Endodermal cell (in vitro differentiated cells): Measurements from ENCODE around the gene KRTAP4-9. TPM values are rescaled to one million over a fixed set of nuclear protein-coding genes. Genes with fewer than 3 reads are reported as not detected.
"Not testable (repeated sequence)": the region's sequence is repeated elsewhere in the genome, so short reads cannot be mapped to it uniquely, and the experiment has no call there.

Experiments
- DNase-seq: peaks from one replicate; pipeline ENCODE4 v3.0.0-alpha.2; 2017
- H3K27ac ChIP-seq: 2 replicates; pipeline ENCODE4 v1.5.1; 2013; ENCODE audit warnings: mild to moderate bottlenecking, low read depth, low read length, moderate library complexity
- H3K27me3 ChIP-seq: 2 replicates; pipeline ENCODE4 v1.6.1; 2013; ENCODE audit warnings: mild to moderate bottlenecking, low read length, moderate library complexity; ENCODE audit not compliant: insufficient read depth, control insufficient read depth, poor library complexity, severe bottlenecking
- H3K36me3 ChIP-seq: 2 replicates; pipeline ENCODE4 v1.7.0; 2013; ENCODE audit warnings: mild to moderate bottlenecking, low read length, moderate library complexity; ENCODE audit not compliant: control insufficient read depth, insufficient read depth
- H3K4me1 ChIP-seq: one replicate; pipeline ENCODE4 v1.7.0; 2013; ENCODE audit warnings: low read length; ENCODE audit not compliant: control insufficient read depth, insufficient read depth
- H3K4me3 ChIP-seq: 2 replicates; pipeline ENCODE4 v1.5.1; 2013; ENCODE audit warnings: mild to moderate bottlenecking, low read length, moderate library complexity
- H3K9ac ChIP-seq: 2 replicates; pipeline ENCODE4 v1.6.1; 2013; ENCODE audit warnings: mild to moderate bottlenecking, low read length, moderate library complexity; ENCODE audit not compliant: poor library complexity, severe bottlenecking; ENCODE audit errors: extremely low read depth
- H3K9me3 ChIP-seq: 2 replicates; pipeline ENCODE4 v1.6.1; 2013; ENCODE audit warnings: mild to moderate bottlenecking, low read length, moderate library complexity; ENCODE audit not compliant: control insufficient read depth
- H3K27ac Mint-ChIP-seq: 2 replicates; pipeline ENCODE4 v1.8.0; 2020; ENCODE audit warnings: mixed read lengths
- H3K27me3 Mint-ChIP-seq: 2 replicates; pipeline ENCODE4 v1.8.0; 2021; ENCODE audit warnings: mild to moderate bottlenecking, mixed read lengths; ENCODE audit not compliant: insufficient read depth
- H3K36me3 Mint-ChIP-seq: 2 replicates; pipeline ENCODE4 v1.8.0; 2020; ENCODE audit warnings: low read depth, mixed read lengths
- H3K4me1 Mint-ChIP-seq: 2 replicates; pipeline ENCODE4 v1.8.0; 2020; ENCODE audit warnings: mixed read lengths
- H3K4me3 Mint-ChIP-seq: 2 replicates; pipeline ENCODE4 v1.8.0; 2020; ENCODE audit warnings: mild to moderate bottlenecking, moderate library complexity, mixed read lengths
- H3K9me3 Mint-ChIP-seq: 2 replicates; pipeline ENCODE4 v1.8.0; 2020; ENCODE audit warnings: mild to moderate bottlenecking, mixed read lengths
- CTCF ChIP-seq: fragments of 200-600 bp; sonication (generic); conservative IDR thresholded peaks from 2 replicates; pipeline ENCODE4 v1.5.0; 2021; ENCODE audit warnings: antibody characterized with exemption, mild to moderate bottlenecking
- WGBS, 2 experiments: methylation state at CpG; one replicate each; pipeline versions ENCODE4 v1.1.5 to v1.1.7; 2013; ENCODE audit warnings: missing lambda C conversion rate in 2 of 2, mixed read lengths in 1 of 2; ENCODE audit not compliant: insufficient coverage in 1 of 2, insufficient read length in 1 of 2; 5-methylcytosine and 5-hydroxymethylcytosine counted together
- total RNA-seq, 2 donors: library from RNA; stranded (reverse); fragmentation: NEBNext Ultra II Directional in 1 of 2; extraction: Animal tissue kit (Norgen Biotek cat#: 25700) in 1 of 2; gene quantifications; 2 replicates in 1 of 2; 3 replicates in 1 of 2; pipeline ENCODE4 v1.2.1, GENCODE V29; 2021

Gene KRTAP4-9
- total RNA-seq, 2 donors from 2014 or later, result not detected

GRCh38 chr17:41107941-41108450 lies 2.8 kb downstream of the KRTAP4-9 start:
- Histone ChIP-seq H3K9me3 (peaks cover 27% of the 10 kb centered on the region), H3K4me3 (no peak overlapping the region), H3K9ac (no peak overlapping the region), H3K27me3 (no peaks in the 10 kb centered on the region), H3K27ac (no peak overlapping the region), H3K4me1 (no peaks in the 10 kb centered on the region), H3K36me3 (no peaks in the 10 kb centered on the region)
- WGBS, 2 experiments, result 76 to 86% methylated on average over 1 of the region's 1 CpG
- DNase-seq, result no peak
- no peak overlapping the region for H3K4me3 Mint-ChIP-seq
- no peaks in the 10 kb centered on the region for H3K36me3 Mint-ChIP-seq
- peaks cover 25% of the 10 kb centered on the region for H3K9me3 Mint-ChIP-seq
- no peak for TF ChIP-seq CTCF
- H3K27ac Mint-ChIP-seq, result no peak overlapping the region
- peaks cover 2% of the 10 kb centered on the region for H3K27me3 Mint-ChIP-seq
- H3K4me1 Mint-ChIP-seq, result peaks cover 9% of the 10 kb centered on the region

GRCh38 chr17:41108728-41109386 lies 3.7 kb downstream of the KRTAP4-9 start:
- H3K27ac ChIP-seq, H3K4me1 Mint-ChIP-seq, H3K4me3 Mint-ChIP-seq, H3K27ac Mint-ChIP-seq, H3K4me3 ChIP-seq, H3K27me3 Mint-ChIP-seq, H3K9ac ChIP-seq, H3K4me1 ChIP-seq, DNase-seq, H3K27me3 ChIP-seq, H3K36me3 Mint-ChIP-seq, H3K36me3 ChIP-seq: not testable (repeated sequence)
- H3K9me3 ChIP-seq, result peaks cover 32% of the 10 kb centered on the region
- WGBS, 2 experiments, result 40 to 64% methylated on average over 1 of the region's 1 CpG
- peaks cover 31% of the 10 kb centered on the region for H3K9me3 Mint-ChIP-seq

GRCh38 chr17:41111151-41111885 lies 6.1 kb downstream of the KRTAP4-9 start:
- H3K27me3 ChIP-seq, result no peaks in the 10 kb centered on the region
- peaks cover 32% of the 10 kb centered on the region for H3K9me3 ChIP-seq
- DNase-seq, result no peak
- Mint-ChIP-seq H3K36me3 (no peaks in the 10 kb centered on the region), H3K27ac (no peak overlapping the region), H3K4me1 (peaks cover 9% of the 10 kb centered on the region), H3K9me3 (peaks cover 34% of the 10 kb centered on the region), H3K27me3 (no peaks in the 10 kb centered on the region), H3K4me3 (no peak overlapping the region)
- H3K27ac ChIP-seq, result no peak overlapping the region
- no peak overlapping the region for H3K4me3 ChIP-seq
- WGBS, 2 experiments, result 56 to 100% methylated on average over 1 of the region's 2 CpGs
- H3K4me1 ChIP-seq, result no peaks in the 10 kb centered on the region
- H3K9ac ChIP-seq, result no peak overlapping the region
- no peak for TF ChIP-seq CTCF
- H3K36me3 ChIP-seq, result no peaks in the 10 kb centered on the region
